GM20000 (cell line): ENCODE data around the gene BPIFB6.

ENCODE experiments used
- DNase-seq: peaks from one replicate; pipeline ENCODE4 v3.0.0; 2012; ENCODE audit warnings: low spot score
- TF ChIP-seq, protein P1 (sequence below): IDR thresholded peaks from 2 replicates; pipeline ENCODE4 v1.5.1; 2012; ENCODE audit warnings: mild to moderate bottlenecking, control low read depth; ENCODE audit errors: extremely low read depth, missing control alignments

The BPIFB6 gene

DNA sequence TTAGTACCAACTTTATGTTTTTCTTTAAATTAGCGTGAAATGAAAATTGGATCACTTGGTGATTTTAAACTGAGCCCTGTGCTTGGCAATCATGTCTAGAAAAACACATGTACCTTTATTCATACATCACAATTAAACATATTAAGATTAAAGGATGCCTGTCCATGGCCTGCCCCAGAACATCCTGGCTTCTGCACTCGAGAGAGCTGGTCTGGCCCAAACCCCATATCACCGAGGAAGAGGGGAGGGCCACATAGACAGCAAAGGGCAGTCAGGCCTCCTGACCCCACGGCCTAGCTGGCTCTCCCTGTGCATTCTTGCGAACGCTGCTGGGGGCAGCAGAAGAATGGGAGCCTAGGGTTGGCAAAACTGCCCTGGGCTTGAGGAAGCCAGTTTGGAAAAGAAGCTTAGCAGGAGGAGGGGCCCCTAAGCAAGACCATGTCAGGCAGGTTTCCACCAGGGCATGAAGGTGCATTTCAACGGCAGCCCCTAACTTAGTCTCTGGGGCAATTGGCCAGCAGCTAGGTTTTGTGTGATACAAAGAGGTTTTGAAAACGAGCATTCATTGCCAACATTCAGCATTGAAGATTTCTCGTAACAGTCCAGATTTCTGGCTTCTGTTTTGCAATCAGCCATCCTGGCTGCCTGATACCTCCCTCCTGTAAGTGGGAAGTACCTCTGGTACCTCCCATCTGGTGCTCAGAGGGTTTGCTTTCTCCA, 30.8 kb downstream of the BPIFB6 start:
- TF ChIP-seq, protein P1, sequence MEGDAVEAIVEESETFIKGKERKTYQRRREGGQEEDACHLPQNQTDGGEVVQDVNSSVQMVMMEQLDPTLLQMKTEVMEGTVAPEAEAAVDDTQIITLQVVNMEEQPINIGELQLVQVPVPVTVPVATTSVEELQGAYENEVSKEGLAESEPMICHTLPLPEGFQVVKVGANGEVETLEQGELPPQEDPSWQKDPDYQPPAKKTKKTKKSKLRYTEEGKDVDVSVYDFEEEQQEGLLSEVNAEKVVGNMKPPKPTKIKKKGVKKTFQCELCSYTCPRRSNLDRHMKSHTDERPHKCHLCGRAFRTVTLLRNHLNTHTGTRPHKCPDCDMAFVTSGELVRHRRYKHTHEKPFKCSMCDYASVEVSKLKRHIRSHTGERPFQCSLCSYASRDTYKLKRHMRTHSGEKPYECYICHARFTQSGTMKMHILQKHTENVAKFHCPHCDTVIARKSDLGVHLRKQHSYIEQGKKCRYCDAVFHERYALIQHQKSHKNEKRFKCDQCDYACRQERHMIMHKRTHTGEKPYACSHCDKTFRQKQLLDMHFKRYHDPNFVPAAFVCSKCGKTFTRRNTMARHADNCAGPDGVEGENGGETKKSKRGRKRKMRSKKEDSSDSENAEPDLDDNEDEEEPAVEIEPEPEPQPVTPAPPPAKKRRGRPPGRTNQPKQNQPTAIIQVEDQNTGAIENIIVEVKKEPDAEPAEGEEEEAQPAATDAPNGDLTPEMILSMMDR = no peak
- no peak for DNase-seq

DNA sequence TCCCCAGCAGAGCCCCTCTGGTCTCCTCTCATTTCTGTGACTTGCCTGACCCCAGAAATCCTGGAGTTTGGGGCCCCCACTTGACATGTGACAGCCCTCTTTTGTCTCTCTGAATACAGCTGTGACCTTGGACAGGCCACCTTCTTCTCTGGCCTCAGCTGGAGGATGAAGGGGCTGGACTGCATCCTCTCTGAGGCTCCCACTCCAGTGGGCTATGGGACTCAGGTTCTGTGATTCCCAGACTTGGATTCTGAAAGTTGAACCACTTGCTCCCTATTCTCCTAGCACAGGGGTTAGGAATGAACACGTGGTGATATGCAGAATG, 31.3 kb downstream of the BPIFB6 start:
- no peak for DNase-seq
- TF ChIP-seq, protein P1 = no peak

DNA sequence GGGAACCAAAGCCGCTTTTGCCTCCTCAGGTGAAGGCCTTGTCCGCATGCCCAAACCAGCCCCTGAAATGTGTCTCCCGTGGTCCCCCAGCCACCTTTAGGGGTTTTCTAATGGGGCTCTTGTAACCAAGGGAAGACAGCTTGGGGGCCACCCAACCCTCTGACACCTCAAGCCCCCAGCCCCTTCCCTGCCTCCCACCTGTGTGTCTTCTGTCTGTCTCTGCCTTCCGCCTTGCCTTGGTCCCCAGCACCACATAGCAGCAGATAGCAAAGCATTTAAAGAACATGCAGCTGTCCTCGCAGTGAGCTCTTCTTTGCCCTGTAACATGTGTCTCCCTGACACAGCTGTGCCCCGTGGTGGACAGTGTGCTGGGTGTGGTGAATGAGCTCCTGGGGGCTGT, 31.8 kb downstream of the BPIFB6 start:
- no peak for DNase-seq
- TF ChIP-seq, protein P1 = no peak

DNA sequence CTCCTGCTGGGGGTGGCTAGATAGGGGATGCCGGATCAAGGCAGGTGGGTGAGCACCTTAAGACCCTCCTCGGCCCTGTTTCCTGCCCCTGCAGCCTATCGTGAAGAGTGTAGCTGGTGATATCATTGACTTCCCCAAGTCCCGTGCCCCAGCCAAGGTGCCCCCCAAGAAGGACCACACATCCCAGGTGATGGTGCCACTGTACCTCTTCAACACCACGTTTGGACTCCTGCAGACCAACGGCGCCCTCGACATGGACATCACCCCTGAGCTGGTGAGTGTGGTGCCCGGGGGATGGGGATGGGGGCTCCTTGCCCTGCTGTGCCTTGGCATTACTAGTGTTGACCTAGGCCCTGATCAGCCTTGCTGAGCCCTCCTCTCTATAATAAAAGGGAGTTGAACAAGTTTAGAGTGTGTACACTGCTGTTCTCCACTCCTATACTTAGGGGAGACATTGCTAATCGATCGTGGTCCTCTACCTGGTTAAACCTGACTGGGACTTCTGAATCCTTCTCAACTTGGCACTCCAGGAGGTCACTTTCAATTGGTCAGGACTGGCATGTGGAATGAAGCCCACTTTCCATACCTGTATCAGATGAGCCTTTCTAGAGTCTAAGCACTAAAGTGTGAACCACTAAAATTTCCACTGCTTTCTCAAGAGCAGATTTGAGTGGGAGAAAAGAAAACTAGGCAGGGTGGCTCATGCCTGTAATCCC, 33.3 kb downstream of the BPIFB6 start:
- TF ChIP-seq, protein P1 = no peak
- no peak for DNase-seq

DNA sequence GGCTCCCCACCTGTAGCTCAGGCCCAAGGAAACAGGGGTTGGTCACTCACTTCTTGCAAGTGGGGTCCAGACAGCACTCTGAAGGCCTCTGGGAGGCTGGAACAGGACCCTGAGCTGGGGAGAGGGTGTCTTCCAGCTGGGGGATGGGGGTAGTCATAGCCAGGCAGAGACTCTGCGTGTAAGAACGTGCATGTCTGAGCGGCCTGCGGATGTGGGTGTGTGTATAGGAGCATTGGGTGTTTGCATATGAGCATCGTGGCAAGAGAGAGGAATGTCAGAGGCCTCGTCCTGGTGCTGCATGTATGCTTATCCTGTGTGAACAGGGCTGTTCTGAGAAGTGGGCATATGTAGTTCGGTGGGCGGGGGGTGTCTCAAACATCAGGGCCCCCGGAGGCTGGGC, 34.3 kb downstream of the BPIFB6 start:
- TF ChIP-seq, protein P1 = no peak
- no peak for DNase-seq

DNA sequence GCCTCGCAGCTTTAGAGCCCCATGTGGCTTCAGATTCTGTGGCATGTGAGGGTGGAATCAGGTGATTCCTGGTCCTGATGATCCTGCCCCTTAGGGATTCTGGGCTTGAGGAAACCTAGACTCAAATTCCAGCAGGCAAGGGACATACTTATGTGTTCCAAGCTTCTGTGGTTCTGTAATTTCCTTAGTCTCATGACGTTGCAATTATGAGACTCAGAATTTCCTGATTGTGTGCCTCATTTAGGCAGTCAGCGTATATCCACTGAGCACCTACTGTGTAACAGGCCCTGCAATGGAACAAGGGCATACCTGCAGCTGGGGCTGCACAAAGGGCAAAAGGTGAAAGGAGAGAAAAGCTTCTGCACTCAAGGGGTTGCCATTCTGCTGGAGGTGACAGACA, 36.4 kb downstream of the BPIFB6 start:
- TF ChIP-seq, protein P1 = no peak
- no peak for DNase-seq

DNA sequence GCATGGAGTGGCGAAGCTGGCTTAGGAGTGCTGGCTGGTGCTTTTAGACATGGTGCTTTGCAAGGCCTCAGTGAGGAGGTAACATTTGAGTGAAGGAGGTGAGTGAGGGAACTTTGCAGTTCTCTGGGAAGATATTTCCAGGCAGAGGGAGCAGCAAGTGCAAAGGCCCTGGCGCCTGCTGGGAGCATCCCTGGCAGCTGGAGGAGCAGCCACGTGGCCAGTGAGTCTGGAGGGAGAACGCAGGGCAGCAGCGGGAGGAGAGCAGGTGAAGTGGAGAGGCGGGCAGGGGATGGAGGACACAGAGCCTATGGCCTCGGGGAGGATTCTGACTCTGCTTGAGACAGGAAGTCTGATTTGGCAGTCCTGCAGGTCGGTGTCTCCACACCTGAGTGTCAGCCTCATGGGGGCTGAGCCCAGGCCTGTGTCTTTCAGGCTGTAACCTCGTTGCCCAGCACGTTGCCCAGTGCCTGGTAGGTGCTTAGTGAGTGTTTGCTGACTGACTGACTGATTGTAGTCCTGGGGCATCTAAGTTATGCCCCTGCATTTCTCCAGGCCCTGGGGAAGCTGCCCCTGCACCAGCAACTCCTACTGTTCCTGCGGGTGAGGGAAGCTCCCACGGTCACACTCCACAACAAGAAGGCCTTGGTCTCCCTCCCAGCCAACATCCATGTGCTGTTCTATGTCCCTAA, 36.9 kb downstream of the BPIFB6 start:
- TF ChIP-seq, protein P1 = no peak
- no peak for DNase-seq
